ENCODE results near the gene TIGD2.

The TIGD2 gene

GRCh38 chr4:89161841-89162240 lies 50.5 kb downstream of the TIGD2 start:
- DNase-seq: no peak

GRCh38 chr4:89162496-89162895 lies 51.2 kb downstream of the TIGD2 start:
- DNase-seq: no peak

- no peak for DNase-seq
Measured at GRCh38 chr4:89162987-89163386, 51.7 kb downstream of the TIGD2 start.

- no peak for DNase-seq
Measured at GRCh38 chr4:89164400-89164799, 53.1 kb downstream of the TIGD2 start.
